Measurements from ENCODE around the gene ZNF200.
"Not testable (repeated sequence)": the region's sequence is repeated elsewhere in the genome, so short reads cannot be mapped to it uniquely, and the experiment has no call there.

DNA sequence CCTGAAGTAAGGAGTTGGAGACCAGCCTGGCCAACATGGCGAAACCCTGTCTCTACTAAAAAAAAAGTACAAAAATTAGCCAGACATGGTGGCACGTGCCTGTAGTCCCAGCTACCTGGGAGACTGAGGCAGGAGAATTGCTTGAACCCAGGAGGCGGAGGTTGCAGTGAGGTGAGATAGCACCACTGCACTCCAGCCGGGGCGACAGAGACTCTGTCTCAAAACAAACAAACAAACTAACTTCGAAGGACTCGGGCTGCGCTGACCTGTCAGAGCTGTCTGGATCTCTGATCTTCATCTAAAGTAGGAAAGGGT is 52.7 kb downstream of the ZNF200 start:
- not testable (repeated sequence) for TF ChIP-seq ZFP30 (CRISPR knock-in tag; IDR thresholded peaks at IDR 0.05); TCF4 (CRISPR knock-in tag; IDR thresholded peaks at IDR 0.05; ENCODE audit: borderline replicate concordance); ZNF70 (CRISPR knock-in tag; IDR thresholded peaks at IDR 0.05); ESRRG (CRISPR knock-in tag; IDR thresholded peaks at IDR 0.05)
- TF ChIP-seq, protein P1, sequence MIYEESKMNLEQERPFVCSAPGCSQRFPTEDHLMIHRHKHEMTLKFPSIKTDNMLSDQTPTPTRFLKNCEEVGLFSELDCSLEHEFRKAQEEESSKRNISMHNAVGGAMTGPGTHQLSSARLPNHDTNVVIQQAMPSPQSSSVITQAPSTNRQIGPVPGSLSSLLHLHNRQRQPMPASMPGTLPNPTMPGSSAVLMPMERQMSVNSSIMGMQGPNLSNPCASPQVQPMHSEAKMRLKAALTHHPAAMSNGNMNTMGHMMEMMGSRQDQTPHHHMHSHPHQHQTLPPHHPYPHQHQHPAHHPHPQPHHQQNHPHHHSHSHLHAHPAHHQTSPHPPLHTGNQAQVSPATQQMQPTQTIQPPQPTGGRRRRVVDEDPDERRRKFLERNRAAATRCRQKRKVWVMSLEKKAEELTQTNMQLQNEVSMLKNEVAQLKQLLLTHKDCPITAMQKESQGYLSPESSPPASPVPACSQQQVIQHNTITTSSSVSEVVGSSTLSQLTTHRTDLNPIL (CRISPR knock-in tag; IDR thresholded peaks at IDR 0.05; ENCODE audit: low read depth), result not testable (repeated sequence)
- TF ChIP-seq, protein P2, sequence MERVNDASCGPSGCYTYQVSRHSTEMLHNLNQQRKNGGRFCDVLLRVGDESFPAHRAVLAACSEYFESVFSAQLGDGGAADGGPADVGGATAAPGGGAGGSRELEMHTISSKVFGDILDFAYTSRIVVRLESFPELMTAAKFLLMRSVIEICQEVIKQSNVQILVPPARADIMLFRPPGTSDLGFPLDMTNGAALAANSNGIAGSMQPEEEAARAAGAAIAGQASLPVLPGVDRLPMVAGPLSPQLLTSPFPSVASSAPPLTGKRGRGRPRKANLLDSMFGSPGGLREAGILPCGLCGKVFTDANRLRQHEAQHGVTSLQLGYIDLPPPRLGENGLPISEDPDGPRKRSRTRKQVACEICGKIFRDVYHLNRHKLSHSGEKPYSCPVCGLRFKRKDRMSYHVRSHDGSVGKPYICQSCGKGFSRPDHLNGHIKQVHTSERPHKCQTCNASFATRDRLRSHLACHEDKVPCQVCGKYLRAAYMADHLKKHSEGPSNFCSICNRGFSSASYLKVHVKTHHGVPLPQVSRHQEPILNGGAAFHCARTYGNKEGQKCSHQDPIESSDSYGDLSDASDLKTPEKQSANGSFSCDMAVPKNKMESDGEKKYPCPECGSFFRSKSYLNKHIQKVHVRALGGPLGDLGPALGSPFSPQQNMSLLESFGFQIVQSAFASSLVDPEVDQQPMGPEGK (CRISPR knock-in tag; IDR thresholded peaks at IDR 0.05; ENCODE audit: borderline replicate concordance), result not testable (repeated sequence)
- TF ChIP-seq, protein P3, sequence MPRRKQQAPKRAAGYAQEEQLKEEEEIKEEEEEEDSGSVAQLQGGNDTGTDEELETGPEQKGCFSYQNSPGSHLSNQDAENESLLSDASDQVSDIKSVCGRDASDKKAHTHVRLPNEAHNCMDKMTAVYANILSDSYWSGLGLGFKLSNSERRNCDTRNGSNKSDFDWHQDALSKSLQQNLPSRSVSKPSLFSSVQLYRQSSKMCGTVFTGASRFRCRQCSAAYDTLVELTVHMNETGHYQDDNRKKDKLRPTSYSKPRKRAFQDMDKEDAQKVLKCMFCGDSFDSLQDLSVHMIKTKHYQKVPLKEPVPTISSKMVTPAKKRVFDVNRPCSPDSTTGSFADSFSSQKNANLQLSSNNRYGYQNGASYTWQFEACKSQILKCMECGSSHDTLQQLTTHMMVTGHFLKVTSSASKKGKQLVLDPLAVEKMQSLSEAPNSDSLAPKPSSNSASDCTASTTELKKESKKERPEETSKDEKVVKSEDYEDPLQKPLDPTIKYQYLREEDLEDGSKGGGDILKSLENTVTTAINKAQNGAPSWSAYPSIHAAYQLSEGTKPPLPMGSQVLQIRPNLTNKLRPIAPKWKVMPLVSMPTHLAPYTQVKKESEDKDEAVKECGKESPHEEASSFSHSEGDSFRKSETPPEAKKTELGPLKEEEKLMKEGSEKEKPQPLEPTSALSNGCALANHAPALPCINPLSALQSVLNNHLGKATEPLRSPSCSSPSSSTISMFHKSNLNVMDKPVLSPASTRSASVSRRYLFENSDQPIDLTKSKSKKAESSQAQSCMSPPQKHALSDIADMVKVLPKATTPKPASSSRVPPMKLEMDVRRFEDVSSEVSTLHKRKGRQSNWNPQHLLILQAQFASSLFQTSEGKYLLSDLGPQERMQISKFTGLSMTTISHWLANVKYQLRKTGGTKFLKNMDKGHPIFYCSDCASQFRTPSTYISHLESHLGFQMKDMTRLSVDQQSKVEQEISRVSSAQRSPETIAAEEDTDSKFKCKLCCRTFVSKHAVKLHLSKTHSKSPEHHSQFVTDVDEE (CRISPR knock-in tag; IDR thresholded peaks at IDR 0.05), result not testable (repeated sequence)

All from SK-N-SH treated with all-trans-retinoic acid at 6 μM for 48 hours (cell line).